NT2/D1 (cell line): ENCODE measurements around the gene ZNF33B.

Experiments
- SUZ12 ChIP-seq: IDR thresholded peaks from 2 replicates; pipeline ENCODE4 v1.6.1; 2011; ENCODE audit not compliant: insufficient read length, insufficient read depth; ENCODE audit errors: extremely low read depth
- ZNF274 ChIP-seq: IDR thresholded peaks from 2 replicates; pipeline ENCODE4 v1.6.1; 2011; ENCODE audit warnings: mild to moderate bottlenecking, low read depth, low read length

- TF ChIP-seq SUZ12 (no peak), ZNF274 (no peak)
Measured at GRCh38 chr10:42652858-42653257, 14.5 kb upstream of the ZNF33B start.
